Trophoblast cell (in vitro differentiated cells and primary cell): ENCODE results near the gene CCDC181.

ENCODE experiments used
- DNase-seq, 2 donors: peaks; one replicate each; pipeline ENCODE4 v3.0.0-alpha.2; 2016
- H2AFZ ChIP-seq: 2 replicates; pipeline ENCODE4 v1.6.1; 2013; ENCODE audit warnings: low read length, moderate library complexity, mild to moderate bottlenecking; ENCODE audit not compliant: insufficient read depth, poor library complexity
- H2AK5ac ChIP-seq: 2 replicates; pipeline ENCODE4 v1.6.1; 2013; ENCODE audit warnings: mild to moderate bottlenecking, low read length
- H2BK120ac ChIP-seq: 2 replicates; pipeline ENCODE4 v1.6.1; 2013; ENCODE audit warnings: low read length, mild to moderate bottlenecking, moderate library complexity; ENCODE audit not compliant: insufficient read depth, poor library complexity
- H2BK12ac ChIP-seq: 2 replicates; pipeline ENCODE4 v1.6.1; 2013; ENCODE audit warnings: mild to moderate bottlenecking, low read length, moderate library complexity
- H2BK5ac ChIP-seq: 2 replicates; pipeline ENCODE4 v1.6.1; 2013; ENCODE audit warnings: low read length, low read depth, moderate library complexity, mild to moderate bottlenecking; ENCODE audit not compliant: poor library complexity
- H3K14ac ChIP-seq: 2 replicates; pipeline ENCODE4 v1.6.1; 2013; ENCODE audit warnings: mild to moderate bottlenecking, low read length
- H3K18ac ChIP-seq: 2 replicates; pipeline ENCODE4 v1.6.1; 2013; ENCODE audit warnings: mild to moderate bottlenecking, low read length
- H3K23ac ChIP-seq: 2 replicates; pipeline ENCODE4 v1.6.1; 2013; ENCODE audit warnings: low read length
- H3K27ac ChIP-seq: 2 replicates; pipeline ENCODE4 v1.5.1; 2013; ENCODE audit warnings: low read depth, mild to moderate bottlenecking, inconsistent platforms, low read length, moderate library complexity
- H3K27me3 ChIP-seq: 2 replicates; pipeline ENCODE4 v1.6.1; 2013; ENCODE audit warnings: inconsistent platforms, mild to moderate bottlenecking, low read length, moderate library complexity; ENCODE audit not compliant: insufficient read depth
- H3K36me3 ChIP-seq, 2 experiments: 1 replicate in 1 of 2; 2 replicates in 1 of 2; pipeline ENCODE4 v1.6.1; 2013; ENCODE audit warnings: low read length in 2 of 2, mild to moderate bottlenecking in 2 of 2, moderate library complexity in 1 of 2; ENCODE audit not compliant: insufficient read depth in 2 of 2, control insufficient read depth in 1 of 2
- H3K4ac ChIP-seq: 2 replicates; pipeline ENCODE4 v1.6.1; 2013; ENCODE audit warnings: low read depth, mild to moderate bottlenecking, low read length, moderate library complexity
- H3K4me1 ChIP-seq, 2 experiments: 1 replicate in 1 of 2; 2 replicates in 1 of 2; pipeline ENCODE4 v1.6.1; 2013; ENCODE audit warnings: low read length in 2 of 2, mild to moderate bottlenecking in 2 of 2, moderate library complexity in 1 of 2; ENCODE audit not compliant: insufficient read depth in 2 of 2, control insufficient read depth in 1 of 2
- H3K4me2 ChIP-seq: 2 replicates; pipeline ENCODE4 v1.6.1; 2013; ENCODE audit warnings: inconsistent platforms, mild to moderate bottlenecking, low read length, moderate library complexity
- H3K4me3 ChIP-seq: 2 replicates; pipeline ENCODE4 v1.5.1; 2013; ENCODE audit warnings: mild to moderate bottlenecking, low read depth, low read length, inconsistent platforms
- H3K79me1 ChIP-seq: one replicate; pipeline ENCODE4 v1.6.1; 2013; ENCODE audit warnings: low read length
- H3K79me2 ChIP-seq: 2 replicates; pipeline ENCODE4 v1.6.1; 2013; ENCODE audit warnings: low read length, mild to moderate bottlenecking; ENCODE audit not compliant: control insufficient read depth, insufficient read depth, poor library complexity
- H3K9ac ChIP-seq: 2 replicates; pipeline ENCODE4 v1.6.1; 2013; ENCODE audit warnings: mild to moderate bottlenecking, low read length
- H3K9me3 ChIP-seq: 2 replicates; pipeline ENCODE4 v1.6.1; 2013; ENCODE audit warnings: low read depth, mild to moderate bottlenecking, control low read depth, inconsistent platforms, low read length; ENCODE audit not compliant: insufficient read depth
- H4K12ac ChIP-seq: 2 replicates; pipeline ENCODE4 v1.6.1; 2013; ENCODE audit warnings: low read depth, mild to moderate bottlenecking, low read length, moderate library complexity
- H4K8ac ChIP-seq: 2 replicates; pipeline ENCODE4 v1.6.1; 2013; ENCODE audit warnings: low read depth, mild to moderate bottlenecking, low read length, moderate library complexity
- H4K91ac ChIP-seq: one replicate; pipeline ENCODE4 v1.6.1; 2013; ENCODE audit warnings: low read depth, mild to moderate bottlenecking, low read length, moderate library complexity
- WGBS: extraction: QIAGEN DNeasy Blood & Tissue Kit; methylation state at CpG from one replicate; pipeline ENCODE4 v1.1.7; 2013; ENCODE audit warnings: missing lambda C conversion rate; ENCODE audit not compliant: insufficient read length, insufficient coverage; ENCODE audit errors: extremely low coverage; 5-methylcytosine and 5-hydroxymethylcytosine counted together

Gene CCDC181

GRCh38 chr1:169361281-169361680 is 66.0 kb downstream of the CCDC181 start:
- no peak overlapping the region for H3K27ac ChIP-seq
- no CpG with 5 or more reads among the region's 7 CpGs for WGBS
- H4K91ac ChIP-seq, result no peak overlapping the region
- no peak overlapping the region for H3K14ac ChIP-seq
- peaks cover 0 to 2% of the 10 kb centered on the region in 2 experiments for H3K4me1 ChIP-seq
- no peaks in the 10 kb centered on the region for H3K79me1 ChIP-seq
- H3K4me2 ChIP-seq, result no peak overlapping the region
- H3K23ac ChIP-seq, result no peak overlapping the region
- H2BK120ac ChIP-seq, result no peak overlapping the region
- H4K12ac ChIP-seq, result no peak overlapping the region
- DNase-seq, result no peak
- no peak overlapping the region for H2BK5ac ChIP-seq
- no peak overlapping the region for H2AK5ac ChIP-seq
- H3K27me3 ChIP-seq, result no peaks in the 10 kb centered on the region
- no peaks in the 10 kb centered on the region for H3K36me3 ChIP-seq
- no peaks in the 10 kb centered on the region for H3K9me3 ChIP-seq
- no peaks in the 10 kb centered on the region for H3K79me2 ChIP-seq
- H2AFZ ChIP-seq, result no peak overlapping the region
- no peak overlapping the region for H3K18ac ChIP-seq
- no peak overlapping the region for H3K4ac ChIP-seq
- H3K9ac ChIP-seq, result no peak overlapping the region
- no peak overlapping the region for H2BK12ac ChIP-seq
- H4K8ac ChIP-seq, result no peak overlapping the region
- no peak overlapping the region for H3K4me3 ChIP-seq

GRCh38 chr1:169360415-169360814 is 66.9 kb downstream of the CCDC181 start:
- WGBS, result no CpG with 5 or more reads among the region's 1 CpG
- Histone ChIP-seq H2BK120ac (no peak overlapping the region), H4K12ac (no peak overlapping the region), H3K18ac (no peak overlapping the region), H3K9me3 (no peaks in the 10 kb centered on the region), H3K79me1 (no peaks in the 10 kb centered on the region), H3K14ac (no peak overlapping the region), H3K27ac (no peak overlapping the region), H4K8ac (no peak overlapping the region), H2BK12ac (no peak overlapping the region), H3K4me1 (peaks cover 0 to 2% of the 10 kb centered on the region in 2 experiments), H3K4ac (no peak overlapping the region), H3K23ac (no peak overlapping the region), H2AFZ (no peak overlapping the region), H3K4me2 (no peak overlapping the region), H3K4me3 (no peak overlapping the region), H2BK5ac (no peak overlapping the region), H4K91ac (no peak overlapping the region), H3K36me3 (no peaks in the 10 kb centered on the region), H2AK5ac (no peak overlapping the region), H3K27me3 (no peaks in the 10 kb centered on the region), H3K79me2 (no peaks in the 10 kb centered on the region), H3K9ac (no peak overlapping the region)
- DNase-seq, result no peak

DNA sequence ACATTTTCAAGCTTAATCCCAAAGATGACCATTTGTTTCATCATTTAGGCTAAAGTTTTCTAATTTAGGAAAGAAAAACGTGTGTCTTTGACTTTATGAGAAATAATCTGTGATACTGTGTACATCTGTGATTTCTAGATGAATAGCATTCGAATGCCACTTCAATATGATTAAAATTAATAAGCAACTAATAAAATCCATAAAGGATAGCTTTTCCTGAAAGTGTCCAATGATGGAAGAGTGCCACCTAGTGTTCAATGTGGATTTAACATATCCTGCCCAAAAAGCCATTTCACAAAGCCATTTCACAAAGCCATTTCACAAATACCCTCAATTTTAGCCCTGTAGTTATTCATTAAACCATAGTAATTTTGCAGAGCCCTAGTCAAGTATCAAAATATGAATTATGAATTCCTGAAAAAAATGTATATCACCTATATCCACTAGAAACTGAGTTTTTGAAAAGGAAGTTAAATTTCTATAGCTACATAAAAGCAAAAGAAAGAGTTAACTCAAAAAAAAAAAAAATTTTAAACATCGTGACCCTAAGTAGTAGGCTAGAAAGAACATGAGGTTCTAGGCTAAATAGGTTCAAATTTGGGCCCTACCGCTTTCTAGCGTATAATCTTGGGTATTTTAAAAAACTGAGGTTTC is 78.8 kb downstream of the CCDC181 start:
- Histone ChIP-seq H3K18ac (no peak overlapping the region), H3K79me2 (no peaks in the 10 kb centered on the region), H3K4me3 (no peak overlapping the region), H2BK5ac (no peak overlapping the region), H3K14ac (no peak overlapping the region), H2BK12ac (no peak overlapping the region), H3K27me3 (no peaks in the 10 kb centered on the region), H2AK5ac (no peak overlapping the region), H3K79me1 (no peaks in the 10 kb centered on the region), H2AFZ (no peak overlapping the region), H3K9ac (no peak overlapping the region), H3K36me3 (no peaks in the 10 kb centered on the region), H2BK120ac (no peak overlapping the region), H4K91ac (no peak overlapping the region), H4K12ac (no peak overlapping the region), H3K23ac (no peak overlapping the region), H3K4me1 (no peaks in the 10 kb centered on the region), H3K4ac (no peak overlapping the region), H3K4me2 (no peak overlapping the region), H4K8ac (no peak overlapping the region), H3K27ac (no peak overlapping the region), H3K9me3 (no peaks in the 10 kb centered on the region)
- peak; percentile 31 to 84 for DNase-seq
- WGBS, result no CpG with 5 or more reads among the region's 5 CpGs

GRCh38 chr1:169347688-169348382 is 79.4 kb downstream of the CCDC181 start:
- Histone ChIP-seq H3K27me3 (no peaks in the 10 kb centered on the region), H3K4me3 (no peak overlapping the region), H3K79me1 (no peaks in the 10 kb centered on the region), H4K91ac (no peak overlapping the region), H3K4me2 (no peak overlapping the region), H3K27ac (no peak overlapping the region), H3K4ac (no peak overlapping the region), H3K4me1 (no peaks in the 10 kb centered on the region), H3K79me2 (no peaks in the 10 kb centered on the region), H2AFZ (no peak overlapping the region), H4K12ac (no peak overlapping the region), H4K8ac (no peak overlapping the region), H2BK5ac (no peak overlapping the region), H3K36me3 (no peaks in the 10 kb centered on the region), H2AK5ac (no peak overlapping the region), H3K23ac (no peak overlapping the region), H3K18ac (no peak overlapping the region), H3K9ac (no peak overlapping the region), H3K14ac (no peak overlapping the region), H2BK12ac (no peak overlapping the region), H3K9me3 (no peaks in the 10 kb centered on the region), H2BK120ac (no peak overlapping the region)
- no peak for DNase-seq
- WGBS, result no CpG with 5 or more reads among the region's 2 CpGs
